GM19395 (cell line): ENCODE data around the gene ZNF672.
A peak's percentile ranks its signal among the peaks of the same experiment; 100 is the strongest.

ENCODE experiments used
- ATAC-seq: cut with Tn5 transposase; IDR thresholded peaks from one replicate; pipeline ENCODE4 v1.9.1; 2021; ENCODE audit warnings: mild to moderate bottlenecking, moderate library complexity; ENCODE audit not compliant: unreplicated experiment

ZNF672 gene

DNA sequence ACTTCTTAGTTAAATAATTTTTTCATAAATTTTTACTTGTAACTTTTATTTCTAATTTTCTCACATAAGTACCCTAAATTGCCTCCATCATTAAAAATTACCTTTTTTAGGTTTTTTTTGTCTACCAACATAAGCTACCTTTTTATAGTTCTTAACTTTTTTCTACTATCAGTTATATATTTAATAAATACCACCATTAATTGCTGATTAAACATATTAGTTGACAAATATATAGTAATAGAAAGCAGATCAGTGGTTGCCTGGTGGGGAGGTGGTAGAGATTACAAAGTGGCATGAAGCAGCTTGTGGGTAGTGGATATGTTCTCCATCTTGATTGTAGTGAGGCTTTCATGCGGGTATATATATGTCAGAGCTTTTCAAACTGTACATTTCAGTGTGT is 6.2 kb upstream of the ZNF672 start:
- no peak for ATAC-seq

GRCh38 chr1:248834343-248834940 is 3.6 kb upstream of the ZNF672 start:
- no peak for ATAC-seq

- ATAC-seq, result no peak
Observed at GRCh38 chr1:248837045-248837780, 811 bp upstream of the ZNF672 start.

GRCh38 chr1:248838357-248839167 is 538 bp downstream of the ZNF672 start:
- ATAC-seq, result peak; percentile 69

- ATAC-seq, result no peak
Observed at GRCh38 chr1:248839168-248839555, 1.1 kb downstream of the ZNF672 start.

- ATAC-seq, result no peak
Observed at GRCh38 chr1:248840946-248841345, 2.9 kb downstream of the ZNF672 start.

DNA sequence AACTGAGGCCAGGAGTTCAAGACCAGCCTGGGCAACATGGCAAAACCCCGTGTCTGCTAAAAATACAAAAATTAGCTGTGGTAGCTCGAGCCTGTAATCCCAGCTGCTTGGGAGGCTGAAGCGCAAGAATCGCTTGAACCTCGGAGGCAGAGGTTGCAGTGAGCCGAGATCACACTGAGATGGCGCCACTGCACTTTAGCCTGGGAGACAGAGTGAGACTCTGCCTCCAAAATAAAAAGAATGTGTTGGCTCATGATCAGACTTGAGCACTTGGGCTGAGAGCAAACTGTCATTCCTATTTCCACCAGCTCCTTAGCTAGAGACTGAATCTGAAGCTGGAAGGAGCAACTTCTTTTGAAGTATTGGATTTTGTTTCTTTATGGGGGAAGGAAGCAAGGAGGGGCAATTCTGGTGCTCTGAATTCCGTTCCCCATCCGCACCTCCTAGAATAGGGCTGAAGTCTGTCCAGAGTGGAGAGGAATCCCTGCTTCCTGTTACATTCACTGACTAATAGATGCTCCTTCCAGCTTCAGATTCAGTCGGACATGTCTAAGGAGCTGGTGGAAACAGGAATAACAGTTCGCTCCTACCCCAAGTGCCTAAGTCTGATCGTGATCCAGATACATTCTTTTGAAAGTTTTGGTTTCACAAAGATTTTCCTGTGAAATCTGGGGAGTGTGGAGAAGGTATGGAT is 3.8 kb downstream of the ZNF672 start:
- ATAC-seq, result no peak

- ATAC-seq, result peak; percentile 31
Observed at GRCh38 chr1:248842781-248843331, 4.8 kb downstream of the ZNF672 start.

- no peak for ATAC-seq
Observed at GRCh38 chr1:248843687-248844086, 5.7 kb downstream of the ZNF672 start.

DNA sequence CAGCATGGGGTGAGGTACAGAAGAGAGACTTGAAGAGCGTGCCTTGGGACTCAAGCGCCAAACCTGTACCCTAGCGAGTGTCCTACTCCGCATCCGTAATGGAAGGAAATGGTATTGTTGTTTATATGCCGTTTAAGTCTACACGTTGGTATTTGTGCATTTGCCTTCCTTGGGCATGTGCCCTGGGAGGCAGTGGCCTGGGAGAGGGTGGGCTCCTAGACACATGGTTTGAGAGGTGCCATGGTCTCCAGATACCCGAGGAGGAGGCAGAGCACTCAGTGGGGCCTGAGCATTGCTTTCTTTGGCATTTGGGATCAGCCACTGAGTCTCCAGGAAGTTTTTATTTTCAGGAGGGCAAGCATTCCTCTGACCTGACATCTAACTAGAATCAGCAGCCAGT is 6.5 kb downstream of the ZNF672 start:
- no peak for ATAC-seq

GRCh38 chr1:248847181-248847955 is 9.3 kb downstream of the ZNF672 start:
- no peak for ATAC-seq

DNA sequence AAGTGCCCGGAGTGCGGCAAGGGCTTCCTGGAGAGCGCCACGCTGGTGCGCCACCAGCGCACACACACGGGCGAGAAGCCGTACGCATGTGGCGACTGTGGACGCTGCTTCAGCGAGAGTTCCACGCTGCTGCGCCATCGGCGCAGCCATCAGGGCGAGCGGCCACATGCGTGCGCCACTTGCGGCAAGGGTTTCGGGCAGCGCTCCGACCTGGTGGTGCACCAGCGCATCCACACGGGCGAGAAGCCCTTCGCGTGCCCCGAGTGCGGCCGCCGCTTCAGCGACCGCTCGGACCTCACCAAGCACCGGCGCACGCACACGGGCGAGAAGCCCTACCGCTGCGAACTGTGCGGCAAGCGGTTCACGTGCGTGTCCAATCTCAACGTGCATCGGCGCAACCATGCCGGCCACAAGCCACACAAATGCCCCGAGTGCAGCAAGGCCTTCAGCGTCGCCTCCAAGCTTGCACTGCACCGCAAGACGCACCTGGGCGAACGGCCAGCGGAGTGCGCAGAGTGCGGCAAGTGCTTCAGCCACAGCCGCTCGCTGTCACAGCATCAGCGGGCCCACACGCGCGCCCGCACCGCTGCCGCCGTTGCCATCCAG is 10.0 kb downstream of the ZNF672 start:
- no peak for ATAC-seq

GRCh38 chr1:248848602-248849001 is 10.6 kb downstream of the ZNF672 start:
- no peak for ATAC-seq

DNA sequence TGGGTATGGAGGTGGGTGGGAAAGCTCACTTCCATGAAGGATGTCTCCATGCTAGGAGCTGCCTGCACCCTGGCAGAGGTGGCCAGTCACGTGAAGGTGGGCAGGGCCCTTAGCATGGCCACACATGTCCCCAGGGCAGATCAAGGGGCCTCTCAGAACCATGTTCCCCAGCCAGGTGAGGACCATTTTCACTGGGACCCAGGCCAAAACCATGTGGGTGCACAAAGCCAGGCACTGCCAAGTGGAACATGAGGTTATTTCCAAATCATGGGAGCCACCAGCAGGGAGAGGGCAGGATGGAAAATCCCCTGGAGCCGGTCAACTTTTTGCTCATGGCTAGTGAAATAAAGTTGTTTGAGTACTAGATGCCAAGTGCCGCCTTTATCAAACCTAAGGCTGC is 11.1 kb downstream of the ZNF672 start:
- ATAC-seq, result no peak

DNA sequence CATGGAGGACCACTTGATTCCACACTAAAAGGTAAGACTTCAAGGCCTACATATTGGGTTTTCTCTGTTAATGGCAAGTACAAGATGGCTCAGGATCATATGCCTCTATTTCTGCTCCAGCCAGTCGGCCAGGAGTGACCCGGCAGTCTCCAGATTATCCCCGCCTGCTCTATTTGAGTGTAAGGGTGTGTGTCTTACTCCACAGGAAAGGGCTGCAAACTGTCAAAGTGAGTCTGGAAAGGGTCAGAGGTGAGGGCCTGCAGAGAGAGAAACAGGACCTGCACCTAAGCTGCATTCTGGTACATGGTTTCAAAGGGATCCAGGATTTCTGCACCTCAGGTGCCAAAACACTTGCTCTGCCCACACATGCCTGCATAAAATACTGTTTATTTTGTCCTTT is 11.6 kb downstream of the ZNF672 start:
- ATAC-seq, result no peak

- no peak for ATAC-seq
Observed at GRCh38 chr1:248850124-248850523, 12.1 kb downstream of the ZNF672 start.

DNA sequence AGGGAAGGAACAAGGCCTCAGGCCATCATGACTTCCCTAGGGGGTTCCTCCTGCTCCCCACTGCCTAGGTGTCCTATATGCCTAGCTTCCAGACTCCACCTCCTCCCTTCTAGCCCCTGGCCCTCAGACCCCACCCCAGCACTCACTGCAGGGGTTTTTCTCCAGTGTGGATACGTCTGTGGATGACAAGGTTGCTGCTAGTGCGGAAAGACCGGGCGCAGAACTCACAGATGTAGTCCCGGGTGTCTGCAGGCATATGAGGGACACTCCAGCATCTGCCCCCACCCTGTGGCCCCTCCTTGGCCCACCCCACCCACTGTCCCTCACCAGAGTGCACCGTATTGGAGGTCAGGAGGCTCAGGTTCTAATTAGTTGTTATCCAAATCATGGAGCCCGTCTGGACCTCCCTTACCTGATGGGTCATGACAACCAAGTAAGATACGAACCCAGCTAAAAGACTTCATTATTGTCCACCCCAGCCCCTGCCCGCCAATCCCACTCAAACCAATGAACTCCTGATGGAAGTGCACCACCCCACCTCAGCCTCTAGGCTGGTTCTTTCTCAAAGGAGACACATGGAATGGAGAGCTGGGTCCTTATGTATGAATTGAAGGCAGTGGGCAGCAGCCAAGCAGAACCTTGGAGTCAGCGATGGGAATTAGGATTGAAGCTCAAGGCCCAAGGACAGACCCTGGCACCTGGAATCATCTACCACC is 12.7 kb downstream of the ZNF672 start:
- no peak for ATAC-seq

DNA sequence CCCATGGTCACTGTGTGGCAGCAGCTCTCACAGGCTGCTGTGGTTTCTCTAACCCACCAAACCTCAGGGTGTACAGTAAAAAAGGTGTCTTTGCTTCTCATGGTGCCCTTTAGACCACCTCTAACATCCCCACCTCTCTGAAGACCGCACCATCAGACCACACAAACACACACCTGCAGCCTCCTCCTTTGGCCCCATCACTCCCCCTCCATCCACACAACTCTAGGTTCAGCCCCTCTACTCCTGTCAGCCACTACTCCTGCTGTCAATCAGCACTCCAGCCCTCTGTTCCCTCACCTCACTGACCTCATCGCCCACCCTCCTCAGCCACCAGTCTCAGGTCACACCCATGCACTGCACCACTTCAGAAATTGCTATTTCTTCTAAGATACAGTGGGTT is 13.4 kb downstream of the ZNF672 start:
- ATAC-seq, result no peak
